Endothelial cell of umbilical vein (primary cell): ENCODE measurements around the gene GTF2H3. TPM values are rescaled to one million over a fixed set of nuclear protein-coding genes. Genes with fewer than 3 reads are reported as not detected.

Experiments
- BruUV-seq: library from RNA; stranded (reverse); fragments of 400-500 nt; replicated peaks from 2 replicates; lab custom pipeline; 2021; lab: Mats Ljungman, UMichigan
- CTCF ChIA-PET: fragments of 300-600, 350-600 bp; sonication (Branson Sonifier 250); formaldehyde crosslinking; loops from one replicate; lab custom pipeline; 2021; ENCODE audit warnings: antibody characterized with exemption, inconsistent platforms; lab: Charles Lee
- POLR2A ChIA-PET: fragments of 300-600, 350-600 bp; sonication (Branson Sonifier 250); formaldehyde crosslinking; loops from one replicate; lab custom pipeline; 2021; ENCODE audit warnings: antibody characterized with exemption, inconsistent platforms; lab: Charles Lee
- DNase-seq: peaks from one replicate; pipeline ENCODE4 v3.0.0-alpha.2; 2011; ENCODE audit warnings: low read depth, low spot score
- FAIRE-seq: peaks from 2 replicates; lab custom pipeline; 2011; peaks lifted over from hg19 to GRCh38; lab: Jason Lieb, UNC
- H2AFZ ChIP-seq: 2 replicates; pipeline ENCODE4 v1.6.0; 2012; ENCODE audit warnings: low read depth, low read length, control low read depth, inconsistent platforms
- H3K27ac ChIP-seq: 2 replicates; pipeline ENCODE4 v1.5.1; 2011; ENCODE audit warnings: low read depth, mild to moderate bottlenecking, control low read depth, low read length, moderate library complexity; ENCODE audit not compliant: insufficient read depth
- H3K27me3 ChIP-seq, 2 experiments: 2 replicates each; pipeline versions ENCODE4 v1.6.0 to v1.6.1; 2011; ENCODE audit warnings: low read length in 2 of 2, mixed read lengths in 1 of 2; ENCODE audit not compliant: control insufficient read depth in 2 of 2, insufficient read depth in 2 of 2
- H3K36me3 ChIP-seq, 2 experiments: 2 replicates in 1 of 2; 3 replicates in 1 of 2; pipeline ENCODE4 v1.5.1; 2011; ENCODE audit warnings: low read length in 2 of 2, mild to moderate bottlenecking in 1 of 2, moderate library complexity in 1 of 2; ENCODE audit not compliant: control insufficient read depth in 2 of 2, insufficient read depth in 2 of 2; ENCODE audit errors: extremely low read depth in 1 of 2
- H3K4me1 ChIP-seq: 3 replicates; pipeline ENCODE4 v1.5.1; 2011; ENCODE audit warnings: mild to moderate bottlenecking, low read length; ENCODE audit not compliant: control insufficient read depth, insufficient read depth; ENCODE audit errors: extremely low read depth
- H3K4me2 ChIP-seq: 2 replicates; pipeline ENCODE4 v1.6.1; 2011; ENCODE audit warnings: low read length, control low read depth, mixed read lengths; ENCODE audit not compliant: insufficient read depth
- H3K4me3 ChIP-seq, 3 experiments: fragments of 200-600 bp in 1 of 3; sonication (generic), shearing (Covaris generic) in 1 of 3; replicated peaks in 1 of 3; 2 replicates each; pipeline ENCODE4 v1.5.1; 2011 to 2016; ENCODE audit warnings: control low read depth in 3 of 3, low read length in 3 of 3, mild to moderate bottlenecking in 2 of 3, inconsistent platforms in 1 of 3, low read depth in 1 of 3, moderate library complexity in 1 of 3; ENCODE audit not compliant: insufficient read depth in 1 of 3
- H3K79me2 ChIP-seq: 2 replicates; pipeline ENCODE4 v1.6.0; 2012; ENCODE audit warnings: low read length, inconsistent platforms; ENCODE audit not compliant: control insufficient read depth, insufficient read depth
- H3K9ac ChIP-seq: replicated peaks from 2 replicates; pipeline ENCODE3; 2011; ENCODE audit warnings: low read length, control low read depth; ENCODE audit not compliant: insufficient read depth; ENCODE audit errors: extremely low read depth
- H3K9me1 ChIP-seq: replicated peaks from 3 replicates; pipeline ENCODE4 v1.6.0; 2011; ENCODE audit warnings: mild to moderate bottlenecking, low read length; ENCODE audit not compliant: control insufficient read depth, insufficient read depth; ENCODE audit errors: extremely low read depth
- H3K9me3 ChIP-seq: replicated peaks from 2 replicates; pipeline ENCODE4 v1.5.1; 2012; ENCODE audit warnings: low read length, inconsistent platforms; ENCODE audit not compliant: control insufficient read depth, insufficient read depth
- H4K20me1 ChIP-seq: replicated peaks from 2 replicates; pipeline ENCODE3; 2011; ENCODE audit warnings: mild to moderate bottlenecking, low read length; ENCODE audit not compliant: control insufficient read depth, insufficient read depth; ENCODE audit errors: extremely low read depth
- CTCF ChIP-seq, 2 donors: IDR thresholded peaks; 1 replicate in 1 of 2; 2 replicates in 1 of 2; pipeline ENCODE4 v1.5.1; 2011; ENCODE audit warnings: low read length in 2 of 2, mild to moderate bottlenecking in 2 of 2, moderate library complexity in 2 of 2, control low read depth in 1 of 2, inconsistent platforms in 1 of 2, low read depth in 1 of 2; ENCODE audit not compliant: insufficient read depth in 1 of 2; ENCODE audit errors: extremely low read depth in 1 of 2
- EZH2 ChIP-seq: IDR thresholded peaks from 2 replicates; pipeline ENCODE4 v1.6.1; 2012; ENCODE audit warnings: borderline replicate concordance, low read depth, mild to moderate bottlenecking, moderate library complexity, low read length, inconsistent platforms; ENCODE audit not compliant: severe bottlenecking
- FOS ChIP-seq: IDR thresholded peaks from 2 replicates; pipeline ENCODE4 v1.6.1; 2011; ENCODE audit warnings: mild to moderate bottlenecking, low read length, moderate library complexity, borderline replicate concordance; ENCODE audit not compliant: insufficient read depth
- GATA2 ChIP-seq: IDR thresholded peaks from 2 replicates; pipeline ENCODE4 v1.7.0; 2011; ENCODE audit warnings: low read depth, mild to moderate bottlenecking, moderate library complexity, mixed read lengths, low read length; ENCODE audit not compliant: insufficient read length, insufficient read depth
- JUN ChIP-seq: IDR thresholded peaks from 2 replicates; pipeline ENCODE4 v1.6.1; 2011; ENCODE audit warnings: borderline replicate concordance, low read depth; ENCODE audit not compliant: insufficient read length, insufficient read depth
- MAX ChIP-seq: IDR thresholded peaks from 2 replicates; pipeline ENCODE4 v1.6.1; 2011; ENCODE audit not compliant: insufficient read depth, insufficient read length
- MYC ChIP-seq: IDR thresholded peaks from one replicate; pipeline ENCODE4 v1.6.1; 2011; ENCODE audit warnings: mild to moderate bottlenecking, low read depth, low read length
- POLR2A ChIP-seq: IDR thresholded peaks from 2 replicates; pipeline ENCODE4 v1.6.1; 2012; ENCODE audit warnings: low read depth, mild to moderate bottlenecking, control low read depth, low read length
- POLR2AphosphoS5 ChIP-seq: IDR thresholded peaks from 2 replicates; pipeline ENCODE4 v1.6.1; 2012; ENCODE audit warnings: low read depth, mild to moderate bottlenecking, control low read depth, low read length, moderate library complexity; ENCODE audit not compliant: insufficient read depth
- dilution Hi-C: fragments of 300-500 bp; cut with MboI; formaldehyde crosslinking; loops from one replicate; pipeline ENCODE4 v1.15.0; 2019; ENCODE audit warnings: low sequenced_read_pairs; ENCODE audit not compliant: extremely low pct_ligation_motif_present
- intact Hi-C: fragments of 100-400 bp; cut with micrococcal nuclease; formaldehyde crosslinking; loops from one replicate; pipeline ENCODE4 v1.10.0; 2022
- polyA plus RNA-seq, 4 experiments: library from polyadenylated mRNA; depleted of rRNA in 3 of 4; stranded (reverse) in 3 of 4; unstranded in 1 of 4; fragments of >200 nt; gene quantifications; 2 replicates each; pipeline versions ENCODE4 v1.2.1 to v1.2.3, GENCODE V29; 2011 to 2012; ENCODE audit warnings: missing spikeins in 1 of 4
- total RNA-seq: library from RNA; stranded (reverse); gene quantifications from 2 replicates; pipeline ENCODE4 v1.2.3, GENCODE V29; 2021

The GTF2H3 gene
- total and polyA plus RNA-seq, 2 donors (not counting 3 experiments of a cell fraction or from before 2014, with no cell fraction given): 17.8 to 31.3 TPM

GRCh38 chr12:123686636-123687190 lies 53.1 kb downstream of the GTF2H3 start:
- Histone ChIP-seq H3K36me3 (peaks cover 0 to 3% of the 10 kb centered on the region in 2 experiments), H4K20me1 (no peaks in the 10 kb centered on the region), H3K27ac (no peak overlapping the region), H3K4me1 (no peaks in the 10 kb centered on the region), H3K27me3 (no peaks in the 10 kb centered on the region), H2AFZ (no peak overlapping the region), H3K4me2 (no peak overlapping the region), H3K9ac (no peak overlapping the region), H3K79me2 (no peaks in the 10 kb centered on the region), H3K4me3 (no peak overlapping the region), H3K9me1 (no peaks in the 10 kb centered on the region), H3K9me3 (no peaks in the 10 kb centered on the region)
- BruUV-seq: no TSS peak
- FAIRE-seq (no peak), DNase-seq (no peak)
- CTCF ChIA-PET: interaction anchor here (1.6 kb wide), 1 partner anchor 27 kb away, joined by 3 read pairs; no protein-coding TSS in a partner anchor
- intact Hi-C loops: no loop called here
- dilution Hi-C loops: no loop called here
- POLR2A ChIA-PET: no interaction called here
- TF ChIP-seq FOS (no peak), MYC (no peak)

- no peaks in the 10 kb centered on the region for H3K27me3 ChIP-seq
- ChIA-PET POLR2A (no interaction called here), CTCF (no interaction called here)
- DNase-seq: no peak
- H3K4me3 ChIP-seq: no peak overlapping the region
- intact Hi-C loops: no loop called here
- peaks cover 0 to 3% of the 10 kb centered on the region in 2 experiments for H3K36me3 ChIP-seq
- no peaks in the 10 kb centered on the region for H3K9me3 ChIP-seq
- no peaks in the 10 kb centered on the region for H4K20me1 ChIP-seq
- no peaks in the 10 kb centered on the region for H3K9me1 ChIP-seq
- dilution Hi-C loops: no loop called here
- no TSS peak for BruUV-seq
- H3K79me2 ChIP-seq: no peaks in the 10 kb centered on the region
- H3K27ac ChIP-seq: no peak overlapping the region
- no peak overlapping the region for H3K9ac ChIP-seq
- H2AFZ ChIP-seq: no peak overlapping the region
- H3K4me1 ChIP-seq: no peaks in the 10 kb centered on the region
- no peak overlapping the region for H3K4me2 ChIP-seq
- FAIRE-seq: no peak
- TF ChIP-seq EZH2 (no peak), JUN (no peak), FOS (no peak), MYC (no peak), POLR2AphosphoS5 (no peak), POLR2A (no peak), CTCF (IDR thresholded peaks at IDR 0.05; ENCODE audit: extremely low read depth in 1 of 2, insufficient read depth in 1 of 2, low read depth in 1 of 2, low read length in 2 of 2) (no peak), GATA2 (no peak), MAX (no peak)
Measured at GRCh38 chr12:123690191-123690840, 56.7 kb downstream of the GTF2H3 start.
